Measurements from ENCODE around the gene TNRC6C.

Gene TNRC6C

DNA sequence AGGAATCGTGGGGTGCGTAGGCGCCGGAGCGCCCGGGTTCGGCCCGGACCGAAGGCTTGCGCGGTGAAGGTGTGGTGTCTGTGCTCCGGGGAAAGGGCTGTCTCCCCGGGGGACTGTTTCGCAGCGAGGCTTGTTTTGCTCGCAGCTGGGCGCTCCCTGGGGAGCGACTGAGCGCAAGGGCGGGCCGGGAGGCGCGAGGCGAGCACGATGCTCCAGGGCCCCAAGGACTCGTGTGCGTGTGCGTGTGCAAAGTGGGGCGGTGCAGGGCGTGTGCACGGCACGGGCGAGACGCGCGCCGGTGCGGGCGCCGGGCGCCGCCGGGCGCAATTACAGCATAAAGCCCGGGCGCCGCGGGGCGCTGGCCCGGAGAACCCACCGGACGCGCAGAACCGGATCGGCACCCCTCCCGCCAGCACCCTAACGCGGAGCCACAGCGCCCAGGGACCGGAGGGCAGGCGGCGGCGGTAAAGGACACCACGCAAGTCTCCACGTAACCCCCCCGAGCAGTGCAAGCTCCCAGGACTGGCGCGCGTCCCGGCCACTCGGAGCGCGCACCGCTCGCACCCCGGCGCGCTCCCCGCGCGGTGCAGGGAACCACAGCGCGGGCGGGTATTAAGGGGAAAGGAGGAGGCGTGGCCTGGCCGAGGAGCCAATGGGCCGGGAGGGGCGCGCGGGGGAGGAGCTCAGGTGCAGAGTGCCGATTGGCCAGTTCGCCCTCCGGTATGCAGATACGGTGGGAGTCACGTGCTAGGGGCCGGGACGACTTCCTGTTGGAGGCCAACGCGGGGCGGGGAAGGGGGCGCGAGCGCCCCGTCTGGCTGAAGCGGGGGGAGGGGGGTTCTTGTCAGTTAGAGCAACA, at the start of gene TNRC6C:
Gene TNRC6C, plus strand, starts transcription at position 847 of the 859 bp plus-strand sequence. CDS start 45,504 bp downstream, outside the sequence.
- peak; percentile 98 for DNase-seq (ENCODE audit: low read depth, low spot score)

- DNase-seq (ENCODE audit: low read depth, low spot score) = no peak
Measured at GRCh38 chr17:77909236-77909635, 49.3 kb upstream of the TNRC6C start.

DNA sequence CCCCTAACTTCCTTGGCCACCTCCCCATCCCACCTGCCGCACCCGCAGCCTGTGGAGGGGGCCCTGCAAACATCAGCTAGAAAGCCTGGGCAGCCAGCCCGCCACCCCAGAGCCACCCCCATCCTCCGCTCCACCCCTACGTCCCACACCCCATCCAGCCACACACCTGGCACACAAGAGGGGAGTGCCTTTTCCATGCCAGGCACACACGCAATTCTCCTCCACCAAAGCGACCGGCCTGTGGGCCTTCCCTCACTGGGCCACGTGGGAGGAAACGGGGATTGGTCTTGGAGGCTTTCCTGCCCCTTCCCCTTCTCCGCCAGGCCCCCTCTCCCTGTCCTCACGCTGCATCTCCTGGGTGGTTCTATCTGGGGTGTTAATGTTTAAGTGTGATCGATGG, 48.7 kb upstream of the TNRC6C start:
- no peak for DNase-seq (ENCODE audit: low read depth, low spot score)

DNA sequence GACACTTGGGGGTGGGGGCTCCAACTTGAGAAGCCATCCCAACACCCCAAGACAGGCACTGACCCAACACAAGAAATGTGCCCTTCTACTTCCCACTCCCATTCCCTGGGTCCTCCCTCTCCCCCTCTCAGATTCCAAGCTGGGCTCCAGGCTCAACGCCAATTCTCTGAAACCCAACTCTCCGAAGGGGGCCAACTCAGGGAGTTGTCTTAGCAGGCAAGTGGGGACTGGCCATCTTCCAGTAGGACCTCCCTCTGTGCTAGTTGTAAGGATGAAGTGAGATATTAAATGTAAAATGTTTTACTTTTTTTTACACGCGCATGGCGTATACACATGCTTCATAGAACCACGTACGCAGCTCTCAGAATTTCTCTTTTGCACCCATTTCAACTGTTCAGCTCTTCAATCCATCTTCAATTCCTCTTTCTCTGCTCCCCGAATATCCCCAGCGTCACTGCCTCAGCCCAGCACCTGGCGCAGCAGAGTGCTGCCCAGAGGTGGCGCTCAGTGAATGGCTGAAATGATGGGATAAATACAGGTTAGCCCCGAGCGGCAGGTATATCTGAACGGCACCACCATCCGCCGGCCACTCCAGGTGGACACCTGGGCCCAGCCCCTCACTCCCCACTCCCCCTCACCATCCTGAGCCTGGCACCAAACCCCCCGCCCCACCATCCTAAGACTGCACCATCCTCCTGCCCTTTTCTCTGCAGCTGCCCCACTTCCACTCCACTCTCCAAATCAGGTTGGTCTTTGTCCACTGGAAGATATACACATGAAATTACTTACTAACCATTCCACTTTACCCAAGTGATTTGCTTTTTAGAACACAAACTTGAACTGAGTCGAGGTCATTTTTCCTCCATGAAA, 43.9 kb upstream of the TNRC6C start:
- no peak for DNase-seq (ENCODE audit: low read depth, low spot score)

- DNase-seq (ENCODE audit: low read depth, low spot score) = peak; percentile 65
Measured at GRCh38 chr17:77915594-77916021, 42.9 kb upstream of the TNRC6C start.

DNA sequence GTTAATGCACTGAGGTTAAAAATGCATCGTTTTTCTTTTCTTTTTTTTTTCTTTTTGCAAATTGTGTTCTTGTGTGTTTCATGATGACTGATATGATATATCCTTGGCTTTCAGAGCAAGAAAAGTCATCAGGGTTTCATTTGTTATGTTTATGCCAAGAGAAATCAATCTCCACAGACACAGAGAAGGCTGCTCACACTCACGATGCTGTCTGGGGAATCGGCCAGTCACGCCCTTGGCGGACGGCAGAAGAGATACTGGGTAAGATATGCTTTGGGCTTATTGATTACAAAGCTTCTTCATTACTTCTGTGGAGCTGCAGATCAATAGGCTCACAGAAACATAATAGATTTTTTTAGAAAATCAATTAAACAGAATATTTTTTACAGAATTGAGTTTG, 42.2 kb upstream of the TNRC6C start:
- DNase-seq (ENCODE audit: low read depth, low spot score) = no peak

DNA sequence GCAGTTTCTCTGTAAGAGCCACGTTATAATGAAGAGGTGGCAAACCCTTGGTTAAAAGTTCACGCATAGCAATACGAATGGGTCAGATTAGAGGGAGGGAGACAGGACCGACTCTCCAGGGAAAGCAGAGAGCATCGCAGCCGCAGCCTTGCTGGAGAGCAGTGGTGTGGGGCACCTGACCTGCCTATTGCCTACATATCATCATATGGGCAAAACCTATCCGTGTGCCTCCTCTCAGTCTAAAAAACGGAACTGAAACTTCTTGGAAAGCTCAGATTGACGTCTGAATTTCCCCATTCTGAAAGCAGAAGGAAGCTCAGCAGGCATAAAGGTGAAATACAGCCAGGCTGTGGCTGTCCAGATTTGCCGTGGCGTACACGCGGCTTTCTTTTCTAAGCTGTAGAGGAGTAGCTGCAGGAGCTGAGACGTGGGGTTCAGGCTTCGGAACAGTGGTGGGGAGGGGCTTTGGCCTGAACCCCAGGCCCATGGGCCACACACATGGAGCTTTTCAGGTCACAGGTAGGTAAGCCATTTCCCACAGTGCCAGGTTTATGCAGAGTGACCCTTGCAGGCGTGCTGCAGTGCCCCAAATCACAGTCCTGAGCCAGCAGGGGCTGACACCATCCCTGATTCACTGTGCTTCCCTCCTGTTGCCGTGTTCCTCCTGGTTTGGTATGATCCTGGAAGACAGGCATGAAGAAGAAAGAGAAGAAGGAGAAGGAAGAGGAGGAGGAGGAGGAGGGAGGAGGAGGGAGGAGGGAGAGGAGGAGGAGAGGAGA, 41.6 kb upstream of the TNRC6C start:
- no peak for DNase-seq (ENCODE audit: low read depth, low spot score)

GRCh38 chr17:77919276-77919675, 39.2 kb upstream of the TNRC6C start:
- DNase-seq (ENCODE audit: low read depth, low spot score) = peak; percentile 51

DNA sequence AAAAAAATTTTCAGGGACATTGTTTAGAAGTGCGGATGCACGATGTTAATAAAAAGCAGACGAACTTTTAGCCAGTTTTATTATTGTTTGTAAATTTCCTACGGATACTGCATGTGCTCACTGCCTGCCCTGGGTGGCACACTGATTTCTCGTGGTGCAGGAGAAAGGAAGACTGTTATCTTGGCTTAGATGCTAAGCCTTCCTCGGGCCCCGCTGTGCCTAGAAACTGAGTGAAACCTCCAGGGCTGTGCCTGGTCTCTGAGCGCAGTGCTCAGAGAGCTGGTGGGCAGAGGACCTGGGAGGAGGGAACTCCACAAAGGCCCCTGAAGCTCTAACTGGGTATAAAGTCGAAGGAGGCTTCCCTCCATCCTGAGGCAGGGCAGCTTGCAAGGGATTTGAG, 35.4 kb upstream of the TNRC6C start:
- DNase-seq (ENCODE audit: low read depth, low spot score) = no peak

DNA sequence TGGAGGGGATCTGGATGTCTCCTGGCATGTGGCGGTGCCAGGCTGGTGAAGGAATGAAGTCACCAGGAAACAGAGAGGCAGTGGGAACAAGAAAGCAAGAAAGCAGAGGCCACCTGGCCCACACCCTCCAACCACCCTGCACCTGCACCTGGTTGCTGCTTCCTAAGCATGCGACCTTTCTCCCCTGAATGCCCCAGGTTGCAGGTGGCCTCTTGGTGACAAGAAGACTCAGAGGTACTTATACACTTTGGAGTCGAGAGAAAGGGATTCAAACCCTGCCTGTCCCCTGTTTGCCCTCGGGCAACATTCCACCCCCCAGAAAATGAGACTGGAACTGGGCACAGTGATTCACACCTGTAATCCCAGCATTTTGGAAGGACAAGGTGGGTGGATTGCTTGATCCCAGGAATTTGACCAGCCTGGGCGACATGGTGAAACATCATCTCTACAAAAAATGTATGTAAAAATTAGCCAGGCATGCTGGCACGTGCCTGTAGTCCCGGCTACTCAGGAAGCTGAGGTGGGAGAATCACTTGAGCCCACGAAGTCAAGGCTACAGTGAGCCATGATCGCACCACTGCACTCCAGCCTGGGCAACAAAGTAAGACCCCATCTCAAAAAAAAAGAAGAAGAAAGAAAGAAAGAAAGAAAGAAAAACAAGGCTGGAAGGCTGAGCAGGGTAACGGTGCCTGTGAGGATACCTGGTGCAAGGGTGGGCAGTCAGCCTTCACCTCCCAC, 34.6 kb upstream of the TNRC6C start:
- DNase-seq (ENCODE audit: low read depth, low spot score) = peak; percentile 62

DNA sequence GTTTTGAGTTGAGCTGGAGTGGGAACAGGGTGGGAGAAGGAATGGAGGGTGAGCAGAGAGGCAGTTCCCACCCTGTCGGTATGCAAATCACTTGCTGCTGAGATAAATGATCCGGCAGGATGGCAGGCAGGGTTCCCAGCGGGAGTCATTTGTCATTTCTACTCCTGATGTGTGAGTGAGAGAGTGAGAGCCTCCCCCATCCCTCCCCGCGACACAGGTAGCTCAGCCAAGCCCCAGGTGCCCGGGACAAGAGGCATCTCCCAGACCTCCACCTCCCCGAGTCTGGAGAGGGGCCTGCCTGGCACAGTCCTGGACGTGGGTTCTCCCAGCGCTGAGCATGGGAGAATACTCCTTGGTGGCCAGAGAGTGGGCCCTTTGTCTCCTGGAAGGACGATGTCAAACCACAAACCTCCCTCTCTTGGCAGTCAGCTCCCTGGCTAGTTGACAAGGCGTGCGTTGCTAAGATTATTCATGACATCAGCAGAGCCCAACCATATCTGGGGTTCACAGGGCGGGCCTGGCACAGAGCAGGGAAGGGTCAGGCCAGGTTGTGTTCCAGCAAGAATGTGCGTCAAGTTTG, 33.7 kb upstream of the TNRC6C start:
- peak; percentile 78 for DNase-seq (ENCODE audit: low read depth, low spot score)

DNA sequence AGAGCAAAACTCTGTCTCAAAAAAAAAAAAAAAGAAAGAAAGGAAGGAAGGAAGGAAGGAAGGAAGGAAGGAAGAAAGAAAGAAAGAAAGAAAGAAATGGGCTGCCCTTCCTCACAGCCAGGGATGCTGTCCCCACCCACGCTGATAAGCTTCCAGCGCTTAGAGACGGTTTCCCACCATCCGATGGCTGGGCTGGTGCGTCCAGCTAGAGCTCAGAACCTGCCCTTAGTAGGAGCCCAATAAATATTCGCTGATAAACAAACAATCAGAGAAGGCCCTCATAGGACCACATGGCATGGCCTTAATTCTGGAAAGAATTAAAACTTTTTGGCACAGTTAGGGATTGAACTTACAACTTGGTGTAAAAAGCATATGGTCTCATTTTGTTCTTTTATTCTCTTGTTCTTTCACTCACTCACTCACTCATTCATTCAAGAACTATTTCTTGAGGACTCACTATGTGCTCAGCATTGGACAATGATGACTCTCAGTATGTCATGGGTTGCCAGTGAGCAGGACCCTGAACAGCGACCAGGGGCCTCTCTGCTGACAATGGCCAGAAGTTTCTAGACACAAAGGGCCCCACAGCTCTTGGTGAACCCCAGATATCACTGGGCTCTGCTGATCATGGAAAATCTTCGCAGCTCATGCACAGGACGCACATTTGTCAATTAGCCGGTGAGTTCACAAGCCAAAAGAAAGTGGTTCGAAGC, 32.5 kb upstream of the TNRC6C start:
- no peak for DNase-seq (ENCODE audit: low read depth, low spot score)

DNA sequence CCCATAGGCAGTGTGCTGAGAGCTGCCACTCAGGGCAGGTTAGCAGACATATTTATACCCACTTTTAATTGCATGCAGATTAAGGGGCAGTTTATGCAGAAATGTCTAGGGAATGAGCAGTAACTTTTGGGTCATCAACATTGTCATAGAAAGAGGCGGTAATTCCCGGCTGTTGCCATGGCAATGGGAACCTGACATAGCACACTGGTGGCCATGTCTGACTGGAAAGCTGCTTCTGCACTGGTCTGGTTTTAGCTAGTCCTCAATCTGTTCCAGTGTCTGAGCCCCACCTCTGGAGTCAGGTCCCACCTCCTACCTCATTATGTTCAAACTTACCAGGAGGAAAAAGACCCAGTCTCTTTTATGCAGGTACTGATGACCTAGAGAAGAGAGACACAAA, 31.5 kb upstream of the TNRC6C start:
- no peak for DNase-seq (ENCODE audit: low read depth, low spot score)

GRCh38 chr17:77927777-77928518, 30.6 kb upstream of the TNRC6C start:
- DNase-seq (ENCODE audit: low read depth, low spot score) = no peak

- no peak for DNase-seq (ENCODE audit: low read depth, low spot score)
Measured at GRCh38 chr17:77928519-77929179, 29.9 kb upstream of the TNRC6C start.

- no peak for DNase-seq (ENCODE audit: low read depth, low spot score)
Measured at GRCh38 chr17:77929180-77929564, 29.3 kb upstream of the TNRC6C start.

GRCh38 chr17:77929871-77930436, 28.5 kb upstream of the TNRC6C start:
- no peak for DNase-seq (ENCODE audit: low read depth, low spot score)

Data from ELF-1 (cell line).